CD14-positive monocyte (primary cell): ENCODE measurements around the gene TRMT13. TPM values are rescaled to one million over a fixed set of nuclear protein-coding genes. Genes with fewer than 3 reads are reported as not detected.

Experiments
- DNase-seq, 3 donors: peaks; one replicate each; pipeline ENCODE4 v3.0.0-alpha.2; 2011 to 2022
- H2AFZ ChIP-seq: 2 replicates; pipeline ENCODE4 v1.6.0; 2012; ENCODE audit warnings: mild to moderate bottlenecking, low read depth, low read length, inconsistent platforms; ENCODE audit not compliant: insufficient read depth, poor library complexity, severe bottlenecking
- H3K27ac ChIP-seq, 2 donors: 1 replicate in 1 of 2; 2 replicates in 1 of 2; pipeline ENCODE4 v1.5.1; 2012 to 2013; ENCODE audit warnings: low read length in 2 of 2, control low read depth in 1 of 2, inconsistent platforms in 1 of 2, low read depth in 1 of 2, mild to moderate bottlenecking in 1 of 2
- H3K27me3 ChIP-seq, 2 donors: one replicate each; pipeline versions ENCODE4 v1.6.0 to v1.6.1; 2011 to 2013; ENCODE audit warnings: low read length in 2 of 2; ENCODE audit not compliant: control insufficient read depth in 2 of 2, insufficient read depth in 2 of 2
- H3K36me3 ChIP-seq, 2 donors: replicated peaks in 1 of 2; 1 replicate in 1 of 2; 2 replicates in 1 of 2; pipeline versions ENCODE4 v1.5.1 to v1.6.1; 2012 to 2013; ENCODE audit warnings: low read length in 2 of 2, control low read depth in 1 of 2, inconsistent platforms in 1 of 2, mild to moderate bottlenecking in 1 of 2; ENCODE audit not compliant: insufficient read depth in 2 of 2, control insufficient read depth in 1 of 2
- H3K4me1 ChIP-seq, 2 donors: 1 replicate in 1 of 2; 2 replicates in 1 of 2; pipeline versions ENCODE4 v1.5.1 to v1.6.1; 2012 to 2013; ENCODE audit warnings: low read length in 2 of 2, control low read depth in 1 of 2, inconsistent platforms in 1 of 2, mild to moderate bottlenecking in 1 of 2, moderate library complexity in 1 of 2; ENCODE audit not compliant: insufficient read depth in 2 of 2, control insufficient read depth in 1 of 2
- H3K4me2 ChIP-seq: replicated peaks from 2 replicates; pipeline ENCODE3; 2012; ENCODE audit warnings: low read length, moderate library complexity, mild to moderate bottlenecking; ENCODE audit not compliant: poor library complexity, severe bottlenecking; ENCODE audit errors: extremely low read depth
- H3K4me3 ChIP-seq, 3 experiments: fragments of 200-600 bp in 1 of 3; sonication (generic) in 1 of 3; replicated peaks in 1 of 3; 1 replicate in 2 of 3; 2 replicates in 1 of 3; pipeline ENCODE4 v1.5.1; 2011 to 2013; ENCODE audit warnings: low read length in 3 of 3, mild to moderate bottlenecking in 3 of 3, control low read depth in 2 of 3, low read depth in 2 of 3, inconsistent platforms in 1 of 3, moderate library complexity in 1 of 3
- H3K79me2 ChIP-seq: 2 replicates; pipeline ENCODE4 v1.6.0; 2012; ENCODE audit warnings: mild to moderate bottlenecking, control low read depth, inconsistent platforms, low read length, moderate library complexity; ENCODE audit not compliant: insufficient read depth
- H3K9ac ChIP-seq: 2 replicates; pipeline ENCODE4 v1.6.0; 2017; ENCODE audit warnings: low read length, mild to moderate bottlenecking; ENCODE audit not compliant: insufficient read depth, poor library complexity, severe bottlenecking
- H3K9me3 ChIP-seq, 2 donors: replicated peaks in 1 of 2; 1 replicate in 1 of 2; 2 replicates in 1 of 2; pipeline versions ENCODE4 v1.5.1 to v1.6.1; 2012 to 2013; ENCODE audit warnings: low read length in 2 of 2, control low read depth in 1 of 2; ENCODE audit not compliant: control insufficient read depth in 1 of 2, insufficient read depth in 1 of 2
- H4K20me1 ChIP-seq: 2 replicates; pipeline ENCODE4 v1.6.0; 2012; ENCODE audit warnings: mild to moderate bottlenecking, low read length, control low read depth, moderate library complexity; ENCODE audit not compliant: insufficient read depth
- H3K27ac Mint-ChIP-seq, 7 donors: one replicate each; pipeline ENCODE4 v1.8.0; 2020; ENCODE audit warnings: mild to moderate bottlenecking in 7 of 7, mixed read lengths in 7 of 7, moderate library complexity in 6 of 7, inconsistent platforms in 2 of 7
- H3K27me3 Mint-ChIP-seq, 3 donors: one replicate each; pipeline ENCODE4 v1.8.0; 2021 to 2022; ENCODE audit warnings: low read depth in 3 of 3, mild to moderate bottlenecking in 3 of 3, mixed read lengths in 3 of 3, moderate library complexity in 3 of 3, inconsistent platforms in 1 of 3
- H3K36me3 Mint-ChIP-seq, 2 donors: one replicate each; pipeline ENCODE4 v1.8.0; 2020; ENCODE audit warnings: mixed read lengths in 2 of 2, inconsistent platforms in 1 of 2, mild to moderate bottlenecking in 1 of 2
- H3K4me1 Mint-ChIP-seq: one replicate; pipeline ENCODE4 v1.8.0; 2020; ENCODE audit warnings: mild to moderate bottlenecking, mixed read lengths
- H3K4me3 Mint-ChIP-seq, 2 donors: one replicate each; pipeline ENCODE4 v1.8.0; 2020; ENCODE audit warnings: mild to moderate bottlenecking in 2 of 2, mixed read lengths in 2 of 2, moderate library complexity in 1 of 2
- H3K9me3 Mint-ChIP-seq, 7 donors: one replicate each; pipeline ENCODE4 v1.8.0; 2020 to 2022; ENCODE audit warnings: mixed read lengths in 7 of 7, mild to moderate bottlenecking in 6 of 7, moderate library complexity in 6 of 7, inconsistent platforms in 2 of 7
- WGBS: methylation state at CpG from one replicate; pipeline ENCODE4 v1.1.5; 2013; ENCODE audit warnings: missing lambda C conversion rate; ENCODE audit not compliant: insufficient coverage; 5-methylcytosine and 5-hydroxymethylcytosine counted together
- intact Hi-C, 2 donors: fragments of 100-400 bp; cut with micrococcal nuclease; formaldehyde crosslinking; loops; one replicate each; pipeline versions ENCODE4 v1.15.0 to v1.15.1; 2023
- polyA plus RNA-seq, 3 donors: library from polyadenylated mRNA; depleted of rRNA in 1 of 3; unstranded in 2 of 3; stranded (reverse) in 1 of 3; fragments of 300-500 nt in 2 of 3; fragments of >200 nt in 1 of 3; fragmentation: Illumina TruSeq in 2 of 3; gene quantifications; 1 replicate in 2 of 3; 2 replicates in 1 of 3; pipeline ENCODE4 v1.2.3, GENCODE V29; 2012 to 2021
- TF ChIP-seq, protein P1 (sequence below): fragments of 200-600 bp; IDR thresholded peaks from one replicate; pipeline ENCODE4 v1.8.0; 2022; ENCODE audit warnings: antibody characterized with exemption, mild to moderate bottlenecking

The TRMT13 gene
- polyA plus RNA-seq, 3 donors: 2.2 to 8.1 (median 2.3) TPM

DNA sequence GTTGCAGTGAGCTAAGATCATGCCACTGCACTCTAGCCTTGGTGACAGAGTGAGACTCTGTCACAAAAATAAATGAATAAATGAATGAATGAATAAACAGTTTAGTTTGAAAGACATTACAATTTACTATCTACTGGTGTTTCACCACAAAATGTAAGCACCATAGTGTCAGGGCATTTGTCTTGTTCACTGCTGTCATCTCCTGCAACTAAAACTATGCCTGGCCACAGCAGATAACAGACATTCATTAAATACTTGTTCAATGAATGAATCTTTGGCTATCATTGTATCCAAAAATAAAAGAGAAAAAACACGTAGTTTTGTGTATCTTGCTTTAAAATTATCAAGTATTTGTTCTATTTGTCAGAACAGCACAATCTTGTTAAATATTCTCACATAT is 32.8 kb upstream of the TRMT13 start:
- no peaks in the 10 kb centered on the region for H3K79me2 ChIP-seq
- no peaks in the 10 kb centered on the region for H4K20me1 ChIP-seq
- Mint-ChIP-seq H3K4me1 (no peaks in the 10 kb centered on the region), H3K9me3 (peaks cover 0 to 2% (median 0%) of the 10 kb centered on the region in 7 donors), H3K27ac (no peak overlapping the region), H3K27me3 (no peaks in the 10 kb centered on the region), H3K36me3 (peaks cover 44 to 72% of the 10 kb centered on the region in 2 donors), H3K4me3 (no peak overlapping the region)
- no peak for DNase-seq
- H2AFZ ChIP-seq: no peak overlapping the region
- no peak overlapping the region for H3K9ac ChIP-seq
- no CpG with 5 or more reads among the region's 1 CpG for WGBS
- H3K4me1 ChIP-seq: no peaks in the 10 kb centered on the region
- peaks cover 27 to 78% of the 10 kb centered on the region in 2 donors for H3K36me3 ChIP-seq
- H3K27me3 ChIP-seq: no peaks in the 10 kb centered on the region
- TF ChIP-seq, protein P1, sequence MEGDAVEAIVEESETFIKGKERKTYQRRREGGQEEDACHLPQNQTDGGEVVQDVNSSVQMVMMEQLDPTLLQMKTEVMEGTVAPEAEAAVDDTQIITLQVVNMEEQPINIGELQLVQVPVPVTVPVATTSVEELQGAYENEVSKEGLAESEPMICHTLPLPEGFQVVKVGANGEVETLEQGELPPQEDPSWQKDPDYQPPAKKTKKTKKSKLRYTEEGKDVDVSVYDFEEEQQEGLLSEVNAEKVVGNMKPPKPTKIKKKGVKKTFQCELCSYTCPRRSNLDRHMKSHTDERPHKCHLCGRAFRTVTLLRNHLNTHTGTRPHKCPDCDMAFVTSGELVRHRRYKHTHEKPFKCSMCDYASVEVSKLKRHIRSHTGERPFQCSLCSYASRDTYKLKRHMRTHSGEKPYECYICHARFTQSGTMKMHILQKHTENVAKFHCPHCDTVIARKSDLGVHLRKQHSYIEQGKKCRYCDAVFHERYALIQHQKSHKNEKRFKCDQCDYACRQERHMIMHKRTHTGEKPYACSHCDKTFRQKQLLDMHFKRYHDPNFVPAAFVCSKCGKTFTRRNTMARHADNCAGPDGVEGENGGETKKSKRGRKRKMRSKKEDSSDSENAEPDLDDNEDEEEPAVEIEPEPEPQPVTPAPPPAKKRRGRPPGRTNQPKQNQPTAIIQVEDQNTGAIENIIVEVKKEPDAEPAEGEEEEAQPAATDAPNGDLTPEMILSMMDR: no peak
- no peak overlapping the region for H3K4me2 ChIP-seq
- peaks cover 0 to 1% of the 10 kb centered on the region in 2 donors for H3K9me3 ChIP-seq
- no peak overlapping the region for H3K27ac ChIP-seq
- intact Hi-C loops: no loop called here
- H3K4me3 ChIP-seq: no peak overlapping the region

DNA sequence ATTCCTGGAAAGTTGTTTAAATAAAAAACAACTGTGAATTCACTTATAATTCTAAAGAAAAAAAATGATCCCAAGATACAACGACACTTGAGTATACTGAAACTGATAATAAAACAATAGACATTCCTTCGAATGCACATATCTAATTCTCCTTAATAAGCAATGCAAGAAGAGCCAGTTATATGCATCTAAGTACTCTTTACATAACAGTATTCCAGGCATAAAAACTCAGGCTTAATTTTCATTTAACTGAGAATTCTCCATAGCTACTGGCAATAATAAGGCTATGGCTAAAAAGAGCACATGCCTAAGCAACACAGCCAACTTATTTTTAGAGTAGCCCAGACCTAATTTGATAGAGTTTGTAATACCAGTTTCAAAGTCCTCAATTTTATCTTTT is 31.4 kb upstream of the TRMT13 start:
- Mint-ChIP-seq H3K4me3 (no peak overlapping the region), H3K36me3 (peaks cover 43 to 74% of the 10 kb centered on the region in 2 donors), H3K27me3 (no peaks in the 10 kb centered on the region), H3K4me1 (no peaks in the 10 kb centered on the region), H3K27ac (no peak overlapping the region), H3K9me3 (peaks cover 0 to 2% (median 0%) of the 10 kb centered on the region in 7 donors)
- Histone ChIP-seq H3K4me1 (no peaks in the 10 kb centered on the region), H3K4me3 (no peak overlapping the region), H3K9ac (no peak overlapping the region), H3K79me2 (no peaks in the 10 kb centered on the region), H3K36me3 (peaks cover 28 to 85% of the 10 kb centered on the region in 2 donors), H3K9me3 (no peaks in the 10 kb centered on the region), H3K4me2 (no peak overlapping the region), H3K27ac (no peak overlapping the region), H2AFZ (no peak overlapping the region), H3K27me3 (no peaks in the 10 kb centered on the region), H4K20me1 (no peaks in the 10 kb centered on the region)
- DNase-seq: no peak
- no CpG with 5 or more reads among the region's 2 CpGs for WGBS
- intact Hi-C loops: no loop called here
- TF ChIP-seq, protein P1: no peak
